ENCODE results near the gene PLA2R1.

DNA sequence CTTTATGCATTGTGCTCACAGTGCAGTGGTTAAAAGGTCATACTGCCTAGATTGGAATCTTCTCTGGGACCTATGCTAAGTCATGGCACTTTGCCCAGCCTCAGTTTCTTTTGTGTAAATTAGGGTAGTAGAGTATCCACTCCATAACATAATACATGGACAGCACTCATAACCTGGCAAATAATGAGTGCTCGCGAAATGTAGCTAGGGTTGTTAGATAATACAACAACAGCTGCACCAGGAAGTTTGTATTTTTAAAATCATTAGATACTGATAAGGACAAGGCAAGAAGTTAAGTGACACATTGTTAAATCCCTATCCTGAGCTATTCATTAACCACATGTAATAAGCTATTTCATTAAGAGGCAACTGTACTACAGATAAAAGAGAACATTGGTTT, 13.8 kb upstream of the PLA2R1 start:
- TF ChIP-seq, protein P1, sequence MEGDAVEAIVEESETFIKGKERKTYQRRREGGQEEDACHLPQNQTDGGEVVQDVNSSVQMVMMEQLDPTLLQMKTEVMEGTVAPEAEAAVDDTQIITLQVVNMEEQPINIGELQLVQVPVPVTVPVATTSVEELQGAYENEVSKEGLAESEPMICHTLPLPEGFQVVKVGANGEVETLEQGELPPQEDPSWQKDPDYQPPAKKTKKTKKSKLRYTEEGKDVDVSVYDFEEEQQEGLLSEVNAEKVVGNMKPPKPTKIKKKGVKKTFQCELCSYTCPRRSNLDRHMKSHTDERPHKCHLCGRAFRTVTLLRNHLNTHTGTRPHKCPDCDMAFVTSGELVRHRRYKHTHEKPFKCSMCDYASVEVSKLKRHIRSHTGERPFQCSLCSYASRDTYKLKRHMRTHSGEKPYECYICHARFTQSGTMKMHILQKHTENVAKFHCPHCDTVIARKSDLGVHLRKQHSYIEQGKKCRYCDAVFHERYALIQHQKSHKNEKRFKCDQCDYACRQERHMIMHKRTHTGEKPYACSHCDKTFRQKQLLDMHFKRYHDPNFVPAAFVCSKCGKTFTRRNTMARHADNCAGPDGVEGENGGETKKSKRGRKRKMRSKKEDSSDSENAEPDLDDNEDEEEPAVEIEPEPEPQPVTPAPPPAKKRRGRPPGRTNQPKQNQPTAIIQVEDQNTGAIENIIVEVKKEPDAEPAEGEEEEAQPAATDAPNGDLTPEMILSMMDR (IDR thresholded peaks at IDR 0.05 in 8 of 11, conservative IDR thresholded peaks at IDR 0.05 in 3 of 11) = no peak
- no peak for TF ChIP-seq POLR2AphosphoS5 (IDR thresholded peaks at IDR 0.05)
- TF ChIP-seq POLR2A (IDR thresholded peaks at IDR 0.05) = no peak
